K562 (cell line): Measurements from ENCODE around the gene TMEM164. TPM values are rescaled to one million over a fixed set of nuclear protein-coding genes. Genes with fewer than 3 reads are reported as not detected.
A peak's percentile ranks its signal among the peaks of the same experiment; 100 is the strongest.

ENCODE experiments used
- ATAC-seq: fragments of 200-7000 bp; cut with Tn5 transposase; 3 replicates; pipeline ENCODE4 v1.9.1; 2020; ENCODE audit warnings: moderate library complexity
- BruUV-seq: library from RNA; stranded (reverse); fragments of 400-500 nt; replicated peaks from 2 replicates; lab custom pipeline; 2021; lab: Mats Ljungman, UMichigan
- CTCF ChIA-PET: fragments of 300-600 bp; formaldehyde crosslinking; extraction: SDS; loops from one replicate; lab custom pipeline; 2021; ENCODE audit warnings: low intra/inter-chr PET ratio; lab: Yijun Ruan, JAX
- POLR2A ChIA-PET: fragments of 300-600, 350-650 bp; sonication (Branson Sonifier 250); formaldehyde crosslinking; extraction: SDS; loops from one replicate; lab custom pipeline; 2021; ENCODE audit warnings: antibody characterized with exemption, inconsistent platforms; lab: Yijun Ruan, JAX
- DNase-seq, 4 experiments: peaks; one replicate each; pipeline versions ENCODE4 v3.0.0 to v3.0.0-alpha.2; 2011 to 2018; ENCODE audit warnings: low spot score in 3 of 4, mixed read lengths in 3 of 4; ENCODE audit errors: extremely low read depth in 1 of 4
- FAIRE-seq: peaks from 2 replicates; lab custom pipeline; 2011; peaks lifted over from hg19 to GRCh38; lab: Jason Lieb, UNC
- H2AFZ ChIP-seq: 2 replicates; pipeline ENCODE4 v1.6.0; 2011; ENCODE audit warnings: low read depth, low read length, control low read depth, inconsistent platforms
- H3K27ac ChIP-seq: fragments of 200-600 bp; 3 replicates; pipeline ENCODE4 v1.8.0; 2011; ENCODE audit warnings: low read depth, mild to moderate bottlenecking, control low read depth, inconsistent platforms, low read length, moderate library complexity, mixed read lengths; ENCODE audit errors: extremely low read depth
- H3K27me3 ChIP-seq, 2 experiments: fragments of 300-600 bp in 1 of 2; 2 replicates in 1 of 2; 3 replicates in 1 of 2; pipeline versions ENCODE4 v1.6.0 to v1.8.0; 2011; ENCODE audit warnings: inconsistent platforms in 2 of 2, low read length in 2 of 2, mild to moderate bottlenecking in 1 of 2, mixed read lengths in 1 of 2, moderate library complexity in 1 of 2; ENCODE audit not compliant: control insufficient read depth in 2 of 2, insufficient read depth in 2 of 2
- H3K36me3 ChIP-seq: fragments of 300-600 bp; 3 replicates; pipeline ENCODE4 v1.8.0; 2011; ENCODE audit warnings: mild to moderate bottlenecking, low read length, inconsistent platforms; ENCODE audit not compliant: control insufficient read depth, insufficient read depth
- H3K4me1 ChIP-seq, 2 experiments: fragments of 200-600 bp in 1 of 2; replicated peaks in 1 of 2; 2 replicates in 1 of 2; 3 replicates in 1 of 2; pipeline versions ENCODE4 v1.5.1 to v1.8.0; 2011; ENCODE audit warnings: inconsistent platforms in 2 of 2, low read length in 2 of 2, mild to moderate bottlenecking in 1 of 2, mixed read lengths in 1 of 2, moderate library complexity in 1 of 2; ENCODE audit not compliant: control insufficient read depth in 2 of 2, insufficient read depth in 2 of 2
- H3K4me2 ChIP-seq: 2 replicates; pipeline ENCODE4 v1.6.1; 2011; ENCODE audit warnings: low read length, control low read depth, inconsistent platforms, mixed read lengths; ENCODE audit not compliant: insufficient read depth
- H3K4me3 ChIP-seq: fragments of 200-600 bp; sonication (generic), shearing (Covaris generic); 2 replicates; pipeline ENCODE4 v1.5.1; 2016; ENCODE audit warnings: control low read depth, inconsistent platforms
- H3K79me2 ChIP-seq: fragments of 200-600 bp; 3 replicates; pipeline ENCODE4 v1.8.0; 2011; ENCODE audit warnings: low read length, inconsistent platforms; ENCODE audit not compliant: control insufficient read depth, insufficient read depth
- H3K9ac ChIP-seq, 2 experiments: 2 replicates each; pipeline versions ENCODE4 v1.6.0 to v1.6.1; 2011; ENCODE audit warnings: low read depth in 2 of 2, low read length in 2 of 2, control low read depth in 1 of 2, inconsistent platforms in 1 of 2, mild to moderate bottlenecking in 1 of 2, mixed read lengths in 1 of 2; ENCODE audit not compliant: insufficient read depth in 1 of 2
- H3K9me1 ChIP-seq: one replicate; pipeline ENCODE4 v1.6.0; 2011; ENCODE audit warnings: inconsistent platforms, mild to moderate bottlenecking, low read length, moderate library complexity; ENCODE audit not compliant: control insufficient read depth, insufficient read depth
- H3K9me3 ChIP-seq: replicated peaks from 2 replicates; pipeline ENCODE4 v1.5.1; 2011; ENCODE audit warnings: low read depth, low read length, inconsistent platforms; ENCODE audit not compliant: control insufficient read depth, insufficient read depth
- H4K20me1 ChIP-seq: replicated peaks from 2 replicates; pipeline ENCODE4 v1.6.1; 2011; ENCODE audit warnings: low read length, inconsistent platforms, mixed read lengths; ENCODE audit not compliant: control insufficient read depth, insufficient read depth
- GABPA ChIP-seq: fragments of 200-800 bp; sonication (Bioruptor generic); conservative IDR thresholded peaks from 2 replicates; pipeline ENCODE4 v1.6.1; 2016; ENCODE audit warnings: low read depth, missing genetic modification characterization, missing compliant biosample characterization
- KAT8 ChIP-seq: fragments of 450-650 bp; IDR thresholded peaks from 2 replicates; pipeline ENCODE4 v1.6.1; 2016; ENCODE audit warnings: low read depth, mild to moderate bottlenecking
- MAFG ChIP-seq: fragments of 450-650 bp; conservative IDR thresholded peaks from 2 replicates; pipeline ENCODE4 v1.6.1; 2016; ENCODE audit warnings: missing genetic modification characterization, missing compliant biosample characterization
- MAZ ChIP-seq, 2 experiments: fragments of 450-650 bp in 1 of 2; sonication (generic) in 1 of 2; formaldehyde crosslinking; IDR thresholded peaks in 1 of 2; conservative IDR thresholded peaks in 1 of 2; 2 replicates each; pipeline versions ENCODE4 v1.4.0 to v1.5.0; 2020; ENCODE audit warnings: mild to moderate bottlenecking in 1 of 2, missing genetic modification reagents in 1 of 2
- MYC ChIP-seq, 2 experiments: fragments of 250-450 bp in 1 of 2; sonication (Bioruptor Pico) in 1 of 2; IDR thresholded peaks; 2 replicates each; pipeline versions ENCODE4 v1.5.1 to v1.6.1; 2012 to 2021; ENCODE audit warnings: low read depth in 2 of 2, borderline replicate concordance in 1 of 2, improper control_type of control experiment in 1 of 2, low read length in 1 of 2, mild to moderate bottlenecking in 1 of 2, moderate library complexity in 1 of 2
- NR2C1 ChIP-seq, 2 experiments: fragments of 450-650 bp; IDR thresholded peaks; 2 replicates each; pipeline ENCODE4 v1.6.1; 2017; ENCODE audit warnings: mild to moderate bottlenecking in 2 of 2, antibody characterized with exemption in 1 of 2, inconsistent platforms in 1 of 2, missing compliant biosample characterization in 1 of 2, missing genetic modification characterization in 1 of 2
- PTRF ChIP-seq: fragments of 450-650 bp; IDR thresholded peaks from 2 replicates; pipeline ENCODE4 v1.6.1; 2016; ENCODE audit warnings: mild to moderate bottlenecking, missing genetic modification characterization, missing compliant biosample characterization
- SAFB ChIP-seq: fragments of 200-400 bp; formaldehyde crosslinking; IDR thresholded peaks from 2 replicates; pipeline ENCODE4 v1.6.1; 2017; ENCODE audit warnings: low read depth, low read length, borderline replicate concordance
- THAP7 ChIP-seq: fragments of 250-450 bp; sonication (Bioruptor Pico); IDR thresholded peaks from 2 replicates; pipeline ENCODE4 v1.5.0; 2021
- USF2 ChIP-seq: sonication (generic); formaldehyde crosslinking; IDR thresholded peaks from 2 replicates; pipeline ENCODE4 v1.5.0; 2020; ENCODE audit warnings: missing genetic modification reagents
- ZNF232 ChIP-seq: sonication (generic); formaldehyde crosslinking; IDR thresholded peaks from 2 replicates; pipeline ENCODE4 v1.8.0; 2022; ENCODE audit warnings: mild to moderate bottlenecking, missing genetic modification reagents
- WGBS: fragments of 100-300 bp; shearing (Covaris generic); methylation state at CpG from one replicate; pipeline ENCODE4 v1.1.6; 2016; ENCODE audit warnings: low coverage, mixed read lengths; ENCODE audit not compliant: insufficient coverage; ENCODE audit errors: missing lambda C conversion rate; 5-methylcytosine and 5-hydroxymethylcytosine counted together
- in situ Hi-C: fragments of 300-500 bp; cut with MboI; formaldehyde crosslinking; loops from 4 replicates; pipeline ENCODE4 v1.15.0; 2018; ENCODE audit warnings: inconsistent platforms, mixed read lengths
- intact Hi-C: fragments of 100-400 bp; cut with micrococcal nuclease; formaldehyde crosslinking; loops from 2 replicates; pipeline ENCODE4 v1.14.2; 2022
- polyA plus RNA-seq, 8 experiments: library from polyadenylated mRNA; depleted of rRNA in 4 of 8; stranded (reverse) in 5 of 8; unstranded in 3 of 8; fragments of >200 nt; fragmentation: Nextera tagmentation in 2 of 8; fragmentation: Illumina TruSeq in 1 of 8; extraction: Ambion mirVana in 2 of 8; extraction: Trizol in 1 of 8; gene quantifications; 2 replicates each; pipeline versions ENCODE4 v1.2.1 to v1.2.3, GENCODE V29; 2011 to 2014; ENCODE audit warnings: inconsistent platforms in 1 of 8, missing spikeins in 1 of 8
- total RNA-seq, 7 experiments: library from RNA; depleted of rRNA in 6 of 7; stranded (reverse); fragments of >200 nt in 6 of 7; fragmentation: Illumina TruSeq in 2 of 7; extraction: Trizol in 2 of 7; gene quantifications; 2 replicates each; pipeline versions ENCODE4 v1.2.1 to v1.2.3, GENCODE V29; 2011 to 2021; ENCODE audit warnings: low replicate concordance in 1 of 7

The TMEM164 gene
- total and polyA plus RNA-seq, 9 of the 15 experiments (the other 6 are each of a cell fraction or from before 2014, with no cell fraction given) = 2.4 to 57.3 (median 23.1) TPM

GRCh38 chrX:110050386-110050785, 47.5 kb downstream of the TMEM164 start:
- H3K4me3 ChIP-seq = no peak overlapping the region
- H3K27ac ChIP-seq = no peak overlapping the region
- H3K27me3 ChIP-seq = no peaks in the 10 kb centered on the region
- no peak overlapping the region for H2AFZ ChIP-seq
- CTCF ChIA-PET = no interaction called here
- no peaks in the 10 kb centered on the region for H3K4me1 ChIP-seq
- peaks cover 5% of the 10 kb centered on the region; the same call in 2 of the 3 replicates for H3K79me2 ChIP-seq
- no peak for ATAC-seq
- peak; percentile 32 for FAIRE-seq
- no peaks in the 10 kb centered on the region for H4K20me1 ChIP-seq
- intact Hi-C loops (no loop called here), in situ Hi-C loops (no loop called here)
- H3K4me2 ChIP-seq = no peak overlapping the region
- H3K9ac ChIP-seq = no peak overlapping the region
- TF ChIP-seq MAZ (CRISPR knock-in tag; conservative IDR thresholded peaks at IDR 0.05 in 1 of 2, IDR thresholded peaks at IDR 0.05 in 1 of 2) (no peak), MYC (IDR thresholded peaks at IDR 0.05; ENCODE audit: low read depth, low read length) (no peak), MYC (CRISPR knock-in tag; IDR thresholded peaks at IDR 0.05; ENCODE audit: borderline replicate concordance, low read depth) (no peak), ZNF232 (CRISPR knock-in tag) (no peak), GABPA (no peak), SAFB (no peak), MAFG (no peak), NR2C1 (IDR thresholded peaks at IDR 0.05) (no peak), NR2C1 (tag; IDR thresholded peaks at IDR 0.05) (no peak), USF2 (CRISPR knock-in tag) (no peak), KAT8 (no peak), THAP7 (CRISPR knock-in tag) (no peak), PTRF (tag) (no peak)
- no peaks in the 10 kb centered on the region for H3K9me3 ChIP-seq
- POLR2A ChIA-PET = interaction anchor here (1.1 kb wide), 1 partner anchor 12 kb away, joined by 3 read pairs; no protein-coding TSS in a partner anchor
- 67% methylated on average over 2 of the region's 2 CpGs for WGBS
- BruUV-seq = no TSS peak
- H3K9me1 ChIP-seq = peaks cover 5% of the 10 kb centered on the region
- no peak for DNase-seq
- peaks cover 41% of the 10 kb centered on the region for H3K36me3 ChIP-seq
